SK-N-MC (cell line): ENCODE results near the gene FAM107B.

ENCODE experiments used
- EZH2 ChIP-seq: fragments of 200-600 bp; sonication (generic); IDR thresholded peaks from one replicate; pipeline ENCODE4 v1.6.1; 2017; ENCODE audit warnings: antibody characterized with exemption
- FOXP2 ChIP-seq: optimal IDR thresholded peaks from 2 replicates; pipeline ENCODE3; 2011; ENCODE audit warnings: mild to moderate bottlenecking, moderate library complexity; ENCODE audit not compliant: insufficient read depth; ENCODE audit errors: extremely low read length, control extremely low read depth
- POLR2AphosphoS5 ChIP-seq: IDR thresholded peaks from 2 replicates; pipeline ENCODE4 v1.6.1; 2012; ENCODE audit warnings: mild to moderate bottlenecking, low read depth, low read length, borderline replicate concordance

DNA sequence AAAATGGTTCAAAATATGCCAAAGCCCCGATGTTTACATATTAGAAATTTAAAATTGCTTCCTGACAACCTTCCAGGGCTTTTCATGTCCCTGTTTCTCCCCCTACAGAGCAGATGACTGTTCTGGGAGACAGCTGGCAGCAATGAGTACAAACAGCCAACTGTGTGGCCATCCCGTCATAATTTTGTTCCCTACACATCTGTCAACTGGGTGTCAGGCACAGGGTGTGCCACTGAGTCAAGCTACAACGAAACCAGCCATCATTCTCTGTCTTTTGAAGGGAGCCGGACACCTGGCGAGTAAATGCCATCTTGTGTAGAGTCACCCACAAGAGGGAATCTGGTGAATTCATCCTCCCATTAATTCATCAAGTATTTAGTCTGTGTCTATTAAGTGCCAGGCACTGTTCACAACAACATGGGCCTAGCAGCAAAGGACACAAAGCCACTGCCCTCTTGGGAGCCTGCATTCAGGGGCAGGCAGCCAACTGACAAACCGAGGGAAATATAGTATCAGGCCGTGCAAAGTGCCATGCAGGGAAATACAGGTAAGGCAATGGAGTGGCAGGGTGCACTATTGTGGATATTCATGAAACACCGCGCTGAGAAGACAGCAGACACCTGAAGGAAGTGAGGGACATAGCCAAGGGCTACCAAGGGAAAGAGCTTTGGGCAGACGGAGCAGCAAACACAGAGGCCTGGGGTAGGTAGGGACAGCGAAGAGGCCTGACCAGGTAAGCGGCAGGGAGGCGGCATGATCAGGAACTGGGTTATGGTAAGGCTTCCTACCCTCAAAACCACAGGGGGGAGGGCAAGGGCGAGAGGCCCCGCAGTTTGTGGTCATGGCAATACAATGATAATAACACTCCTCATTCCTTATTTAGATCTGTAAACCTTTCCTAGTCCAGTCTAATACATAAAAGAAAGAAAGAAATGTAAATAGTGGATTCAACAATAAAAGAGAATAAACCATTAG is 213.6 kb downstream of the FAM107B start:
- TF ChIP-seq EZH2, result no peak
- TF ChIP-seq POLR2AphosphoS5, result no peak
- TF ChIP-seq FOXP2, result no peak
